ENCODE data around the gene TMEM51.

Gene TMEM51

GRCh38 chr1:15195420-15196052 is 42.0 kb downstream of the TMEM51 start:
- TF ChIP-seq REST (IDR thresholded peaks at IDR 0.05; ENCODE audit: insufficient read depth in 1 of 2, low read depth in 2 of 2, low read length in 2 of 2) (no peak), POLR2AphosphoS5 (IDR thresholded peaks at IDR 0.05; ENCODE audit: low read depth, low read length) (no peak), TAF1 (IDR thresholded peaks at IDR 0.05; ENCODE audit: borderline replicate concordance, insufficient read depth, low read length) (no peak), SIN3A (IDR thresholded peaks at IDR 0.05; ENCODE audit: borderline replicate concordance, insufficient read depth, low read length) (no peak), FOXP2 (optimal IDR thresholded peaks at IDR 0.05; ENCODE audit: borderline replicate concordance, extremely low read depth, extremely low read length, insufficient read depth) (no peak)

GRCh38 chr1:15196069-15196468 is 42.5 kb downstream of the TMEM51 start:
- TF ChIP-seq REST (IDR thresholded peaks at IDR 0.05; ENCODE audit: insufficient read depth in 1 of 2, low read depth in 2 of 2, low read length in 2 of 2) (no peak), SIN3A (IDR thresholded peaks at IDR 0.05; ENCODE audit: borderline replicate concordance, insufficient read depth, low read length) (no peak), TAF1 (IDR thresholded peaks at IDR 0.05; ENCODE audit: borderline replicate concordance, insufficient read depth, low read length) (no peak), POLR2AphosphoS5 (IDR thresholded peaks at IDR 0.05; ENCODE audit: low read depth, low read length) (no peak), FOXP2 (optimal IDR thresholded peaks at IDR 0.05; ENCODE audit: borderline replicate concordance, extremely low read depth, extremely low read length, insufficient read depth) (no peak)

GRCh38 chr1:15196807-15197530 is 43.4 kb downstream of the TMEM51 start:
- TF ChIP-seq POLR2AphosphoS5 (IDR thresholded peaks at IDR 0.05; ENCODE audit: low read depth, low read length): no peak
- TF ChIP-seq REST (IDR thresholded peaks at IDR 0.05; ENCODE audit: insufficient read depth in 1 of 2, low read depth in 2 of 2, low read length in 2 of 2): no peak
- no peak for TF ChIP-seq TAF1 (IDR thresholded peaks at IDR 0.05; ENCODE audit: borderline replicate concordance, insufficient read depth, low read length)
- TF ChIP-seq SIN3A (IDR thresholded peaks at IDR 0.05; ENCODE audit: borderline replicate concordance, insufficient read depth, low read length): no peak

GRCh38 chr1:15197591-15198447 is 44.3 kb downstream of the TMEM51 start:
- TF ChIP-seq TAF1 (IDR thresholded peaks at IDR 0.05; ENCODE audit: borderline replicate concordance, insufficient read depth, low read length) (no peak), POLR2AphosphoS5 (IDR thresholded peaks at IDR 0.05; ENCODE audit: low read depth, low read length) (no peak), REST (IDR thresholded peaks at IDR 0.05; ENCODE audit: insufficient read depth in 1 of 2, low read depth in 2 of 2, low read length in 2 of 2) (no peak), FOXP2 (optimal IDR thresholded peaks at IDR 0.05; ENCODE audit: borderline replicate concordance, extremely low read depth, extremely low read length, insufficient read depth) (no peak), SIN3A (IDR thresholded peaks at IDR 0.05; ENCODE audit: borderline replicate concordance, insufficient read depth, low read length) (no peak)
